PC-9 (cell line): ENCODE measurements around the gene HAGHL. TPM values are rescaled to one million over a fixed set of nuclear protein-coding genes. Genes with fewer than 3 reads are reported as not detected.
A peak's percentile ranks its signal among the peaks of the same experiment; 100 is the strongest.

Experiments used
- BruUV-seq: library from RNA; stranded (reverse); fragments of 400-500 nt; replicated peaks from 2 replicates; lab custom pipeline; 2021; lab: Mats Ljungman, UMichigan
- CTCF ChIA-PET: fragments of 300-600 bp; sonication (Branson Sonifier 250); formaldehyde crosslinking; loops from one replicate; lab custom pipeline; 2022; ENCODE audit warnings: antibody characterized with exemption; lab: Charles Lee
- POLR2A ChIA-PET: fragments of 300-600 bp; sonication (Branson Sonifier 250); formaldehyde crosslinking; loops from one replicate; lab custom pipeline; 2022; ENCODE audit warnings: antibody characterized with exemption; ENCODE audit not compliant: unreplicated experiment; lab: Charles Lee
- DNase-seq, 2 experiments: peaks; one replicate each; pipeline versions ENCODE4 v3.0.0 to v3.0.0-alpha.2; 2015 to 2022; ENCODE audit warnings: mixed read lengths in 1 of 2
- H2AFZ ChIP-seq: fragments of 200-600 bp; sonication (generic); 2 replicates; pipeline ENCODE4 v1.8.1; 2017; ENCODE audit warnings: antibody characterized with exemption
- H3F3A ChIP-seq: fragments of 200-600 bp; sonication (generic); 2 replicates; pipeline ENCODE4 v1.8.1; 2017; ENCODE audit warnings: antibody characterized with exemption, mild to moderate bottlenecking, low read depth; ENCODE audit not compliant: insufficient read depth
- H3K27ac ChIP-seq: fragments of 200-600 bp; sonication (generic); 2 replicates; pipeline ENCODE4 v1.6.1; 2016; ENCODE audit warnings: mixed run types
- H3K27me3 ChIP-seq: fragments of 200-600 bp; sonication (generic); 2 replicates; pipeline ENCODE4 v1.6.1; 2016; ENCODE audit warnings: low read depth, mixed run types; ENCODE audit not compliant: insufficient read depth
- H3K36me3 ChIP-seq: fragments of 200-600 bp; sonication (generic); 2 replicates; pipeline ENCODE4 v1.6.1; 2016; ENCODE audit warnings: low read depth, mixed run types
- H3K4me1 ChIP-seq: fragments of 200-600 bp; sonication (generic); replicated peaks from 2 replicates; pipeline ENCODE4 v1.6.1; 2016; ENCODE audit warnings: mixed run types; ENCODE audit not compliant: insufficient read depth
- H3K4me2 ChIP-seq: fragments of 200-600 bp; sonication (generic); 2 replicates; pipeline ENCODE4 v1.6.1; 2017; ENCODE audit warnings: mixed run types
- H3K4me3 ChIP-seq: fragments of 200-600 bp; sonication (generic); 2 replicates; pipeline ENCODE4 v1.6.1; 2016; ENCODE audit warnings: mixed run types
- H3K79me2 ChIP-seq: fragments of 200-600 bp; sonication (generic); 2 replicates; pipeline ENCODE4 v1.6.1; 2017; ENCODE audit warnings: low read depth, mixed run types
- H3K9me2 ChIP-seq: fragments of 200-600 bp; sonication (generic); 2 replicates; pipeline ENCODE4 v1.8.1; 2017; ENCODE audit warnings: mild to moderate bottlenecking; ENCODE audit not compliant: insufficient read depth
- H3K9me3 ChIP-seq: fragments of 200-600 bp; sonication (generic); 2 replicates; pipeline ENCODE4 v1.8.1; 2016; ENCODE audit warnings: low read depth; ENCODE audit not compliant: insufficient read depth
- H4K20me1 ChIP-seq: fragments of 200-600 bp; sonication (generic); 2 replicates; pipeline ENCODE4 v1.8.1; 2017; ENCODE audit not compliant: insufficient read depth
- EZH2 ChIP-seq: fragments of 200-600 bp; sonication (generic); IDR thresholded peaks from 2 replicates; pipeline ENCODE4 v1.8.0; 2017; ENCODE audit warnings: antibody characterized with exemption, low read depth
- intact Hi-C: fragments of 100-400 bp; cut with micrococcal nuclease; formaldehyde crosslinking; loops from one replicate; pipeline ENCODE4 v1.10.0; 2022; ENCODE audit not compliant: unreplicated experiment
- total RNA-seq: library from RNA; stranded (reverse); gene quantifications from 2 replicates; pipeline ENCODE4 v1.2.3, GENCODE V29; 2021
- TF ChIP-seq, protein P1 (sequence below): fragments of 200-600 bp; sonication (generic); conservative IDR thresholded peaks from 2 replicates; pipeline ENCODE4 v1.6.1; 2017; ENCODE audit warnings: mixed run types, antibody characterized with exemption, mild to moderate bottlenecking, moderate library complexity

Gene HAGHL
- total RNA-seq, 1 experiment from 2014 or later: 31.0 TPM

DNA sequence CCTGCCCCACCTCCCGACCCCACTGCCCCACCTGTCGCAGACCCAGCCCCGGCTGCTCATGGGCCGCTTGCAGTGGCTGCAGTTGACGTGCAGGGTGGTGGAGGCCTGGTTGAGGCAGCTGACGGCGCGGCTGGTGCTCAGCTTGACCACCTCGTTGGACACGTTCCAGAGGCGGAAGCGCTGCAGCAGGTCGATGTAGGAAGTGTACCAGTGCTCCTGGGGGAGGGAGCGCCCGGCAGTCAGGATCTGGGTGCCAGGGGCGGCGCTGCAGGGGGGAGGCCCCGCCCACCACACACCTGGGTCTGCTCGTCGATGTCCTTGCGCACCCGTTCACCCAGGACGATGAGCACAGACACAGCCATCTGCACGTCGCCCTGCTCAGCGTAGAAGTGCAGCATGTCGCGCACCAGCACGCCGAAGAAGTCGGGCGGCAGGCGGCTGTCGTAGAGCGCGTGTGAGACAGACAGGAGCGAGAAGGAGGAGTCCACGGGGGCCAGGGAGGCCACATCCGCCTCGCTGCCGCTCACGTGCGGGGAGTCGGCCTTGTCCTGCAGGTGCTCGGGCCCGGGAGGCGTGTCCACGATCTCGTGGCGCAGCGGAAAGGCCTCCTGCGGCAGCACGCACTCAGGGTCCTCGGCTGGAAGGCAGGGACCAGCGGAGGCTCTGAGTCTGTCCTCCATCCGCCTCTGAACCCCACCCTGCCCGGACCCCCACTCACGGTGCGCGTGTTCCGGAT is 41.8 kb upstream of the HAGHL start:
- Histone ChIP-seq H3K36me3 (no peaks in the 10 kb centered on the region; the same call in 1 of the 2 replicates), H2AFZ (no peak overlapping the region), H3K4me2 (peak overlapping the region; percentile 86), H3F3A (peaks cover 31% of the 10 kb centered on the region; the same call in 1 of the 2 replicates), H4K20me1 (peaks cover 30% of the 10 kb centered on the region), H3K9me2 (no peaks in the 10 kb centered on the region), H3K79me2 (peaks cover 45% of the 10 kb centered on the region), H3K27me3 (no peaks in the 10 kb centered on the region), H3K9me3 (no peaks in the 10 kb centered on the region), H3K4me3 (no peak overlapping the region), H3K27ac (no peak overlapping the region), H3K4me1 (peaks cover 41% of the 10 kb centered on the region)
- CTCF ChIA-PET: no interaction called here
- intact Hi-C loops: loop anchor here (5.0 kb wide), 1 partner anchor 158 kb away; the partner anchor contains the start of gene CAPN15
- DNase-seq: no peak
- no peak for TF ChIP-seq EZH2
- TF ChIP-seq, protein P1, sequence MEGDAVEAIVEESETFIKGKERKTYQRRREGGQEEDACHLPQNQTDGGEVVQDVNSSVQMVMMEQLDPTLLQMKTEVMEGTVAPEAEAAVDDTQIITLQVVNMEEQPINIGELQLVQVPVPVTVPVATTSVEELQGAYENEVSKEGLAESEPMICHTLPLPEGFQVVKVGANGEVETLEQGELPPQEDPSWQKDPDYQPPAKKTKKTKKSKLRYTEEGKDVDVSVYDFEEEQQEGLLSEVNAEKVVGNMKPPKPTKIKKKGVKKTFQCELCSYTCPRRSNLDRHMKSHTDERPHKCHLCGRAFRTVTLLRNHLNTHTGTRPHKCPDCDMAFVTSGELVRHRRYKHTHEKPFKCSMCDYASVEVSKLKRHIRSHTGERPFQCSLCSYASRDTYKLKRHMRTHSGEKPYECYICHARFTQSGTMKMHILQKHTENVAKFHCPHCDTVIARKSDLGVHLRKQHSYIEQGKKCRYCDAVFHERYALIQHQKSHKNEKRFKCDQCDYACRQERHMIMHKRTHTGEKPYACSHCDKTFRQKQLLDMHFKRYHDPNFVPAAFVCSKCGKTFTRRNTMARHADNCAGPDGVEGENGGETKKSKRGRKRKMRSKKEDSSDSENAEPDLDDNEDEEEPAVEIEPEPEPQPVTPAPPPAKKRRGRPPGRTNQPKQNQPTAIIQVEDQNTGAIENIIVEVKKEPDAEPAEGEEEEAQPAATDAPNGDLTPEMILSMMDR: no peak
- BruUV-seq: no TSS peak
- POLR2A ChIA-PET: no interaction called here

DNA sequence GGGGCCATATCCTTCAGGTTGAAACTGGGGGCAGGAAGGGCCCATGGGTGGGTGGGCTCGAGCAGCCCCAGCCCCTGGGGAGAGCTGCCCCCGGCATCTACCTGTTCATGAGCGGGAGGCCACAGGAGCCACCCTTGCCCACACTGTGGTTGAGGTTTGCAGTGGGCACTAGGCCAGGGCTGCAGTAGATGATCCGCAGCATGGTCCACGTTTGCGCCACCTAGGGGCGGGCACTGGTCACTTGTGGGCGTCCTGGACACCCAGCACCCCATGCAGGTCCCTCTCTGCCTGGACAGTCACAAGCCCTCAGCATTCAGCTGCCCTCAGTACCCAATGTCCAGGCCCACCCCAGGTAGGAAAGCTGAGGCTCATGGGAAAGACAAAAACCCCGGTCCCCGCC is 40.9 kb upstream of the HAGHL start:
- H3K4me1 ChIP-seq: peaks cover 46% of the 10 kb centered on the region
- H3K4me3 ChIP-seq: no peak overlapping the region
- DNase-seq: peak in 1 of 2 experiments; percentile 65
- H3K27ac ChIP-seq: no peak overlapping the region
- H3K27me3 ChIP-seq: no peaks in the 10 kb centered on the region
- no peak overlapping the region for H2AFZ ChIP-seq
- no peaks in the 10 kb centered on the region for H3K9me2 ChIP-seq
- POLR2A ChIA-PET: no interaction called here
- H4K20me1 ChIP-seq: peaks cover 26% of the 10 kb centered on the region
- no TSS peak for BruUV-seq
- H3K4me2 ChIP-seq: no peak overlapping the region
- no peaks in the 10 kb centered on the region; the same call in 1 of the 2 replicates for H3K36me3 ChIP-seq
- peaks cover 32% of the 10 kb centered on the region; the same call in 1 of the 2 replicates for H3F3A ChIP-seq
- H3K79me2 ChIP-seq: peaks cover 41% of the 10 kb centered on the region
- intact Hi-C loops: no loop called here
- no peak for TF ChIP-seq EZH2
- TF ChIP-seq, protein P1: peak; percentile 71
- no peaks in the 10 kb centered on the region for H3K9me3 ChIP-seq
- CTCF ChIA-PET: no interaction called here

DNA sequence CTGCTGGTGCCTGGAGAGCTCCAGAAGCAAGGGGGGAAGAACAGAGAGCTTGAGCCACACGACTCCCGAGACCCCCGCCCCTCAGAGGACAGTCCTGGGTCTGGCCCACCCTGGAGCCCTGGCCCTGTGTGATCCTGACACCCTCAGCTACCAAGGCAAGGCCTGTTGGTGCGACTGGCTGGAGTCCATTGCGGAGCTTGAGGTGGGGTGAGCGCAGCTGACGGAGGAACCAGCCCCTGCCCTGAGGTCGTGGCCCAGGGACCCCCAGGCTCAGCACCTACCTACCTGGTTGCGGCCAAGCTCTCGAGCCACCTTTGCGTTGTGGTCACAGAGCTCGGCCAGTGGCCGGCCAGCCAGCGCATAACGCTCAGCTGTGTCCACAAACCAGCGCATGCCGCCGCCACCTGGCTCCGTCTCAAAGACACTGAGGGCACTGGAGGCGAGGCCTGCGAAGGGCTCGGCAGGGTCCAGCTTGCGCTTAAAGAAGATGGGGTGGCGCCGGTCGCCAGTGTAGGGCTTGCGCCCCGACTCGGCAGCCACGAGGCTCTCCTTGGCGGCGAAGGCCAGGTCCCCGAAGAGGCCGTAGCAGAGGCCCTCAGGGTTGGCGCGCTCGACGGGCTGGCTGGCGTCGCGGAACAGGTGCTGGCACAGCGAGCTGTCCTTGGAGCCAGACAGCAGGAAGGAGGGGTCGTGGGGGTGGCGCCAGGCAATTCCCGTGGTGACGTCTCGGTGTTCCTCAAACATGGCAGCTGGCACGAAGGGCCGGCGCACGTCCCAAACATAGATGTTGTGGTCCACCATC is 40.2 kb upstream of the HAGHL start:
- TF ChIP-seq, protein P1: no peak
- TF ChIP-seq EZH2: no peak
- no peaks in the 10 kb centered on the region for H3K27me3 ChIP-seq
- H3F3A ChIP-seq: peaks cover 36% of the 10 kb centered on the region
- CTCF ChIA-PET: no interaction called here
- POLR2A ChIA-PET: no interaction called here
- peaks cover 20% of the 10 kb centered on the region for H4K20me1 ChIP-seq
- DNase-seq: no peak
- H3K79me2 ChIP-seq: peaks cover 34% of the 10 kb centered on the region
- no peaks in the 10 kb centered on the region for H3K9me2 ChIP-seq
- H3K9me3 ChIP-seq: no peaks in the 10 kb centered on the region
- BruUV-seq: no TSS peak
- H3K4me3 ChIP-seq: no peak overlapping the region
- H3K36me3 ChIP-seq: no peaks in the 10 kb centered on the region; the same call in 1 of the 2 replicates
- no peak overlapping the region for H2AFZ ChIP-seq
- no peak overlapping the region for H3K27ac ChIP-seq
- H3K4me1 ChIP-seq: peaks cover 43% of the 10 kb centered on the region
- H3K4me2 ChIP-seq: no peak overlapping the region
- intact Hi-C loops: no loop called here
